ENCODE measurements around the gene SERPINB3. TPM values are rescaled to one million over a fixed set of nuclear protein-coding genes. Genes with fewer than 3 reads are reported as not detected.
"Not testable (repeated sequence)": the region's sequence is repeated elsewhere in the genome, so short reads cannot be mapped to it uniquely, and the experiment has no call there.

SERPINB3 gene
- total RNA-seq, 1 donor = not detected

DNA sequence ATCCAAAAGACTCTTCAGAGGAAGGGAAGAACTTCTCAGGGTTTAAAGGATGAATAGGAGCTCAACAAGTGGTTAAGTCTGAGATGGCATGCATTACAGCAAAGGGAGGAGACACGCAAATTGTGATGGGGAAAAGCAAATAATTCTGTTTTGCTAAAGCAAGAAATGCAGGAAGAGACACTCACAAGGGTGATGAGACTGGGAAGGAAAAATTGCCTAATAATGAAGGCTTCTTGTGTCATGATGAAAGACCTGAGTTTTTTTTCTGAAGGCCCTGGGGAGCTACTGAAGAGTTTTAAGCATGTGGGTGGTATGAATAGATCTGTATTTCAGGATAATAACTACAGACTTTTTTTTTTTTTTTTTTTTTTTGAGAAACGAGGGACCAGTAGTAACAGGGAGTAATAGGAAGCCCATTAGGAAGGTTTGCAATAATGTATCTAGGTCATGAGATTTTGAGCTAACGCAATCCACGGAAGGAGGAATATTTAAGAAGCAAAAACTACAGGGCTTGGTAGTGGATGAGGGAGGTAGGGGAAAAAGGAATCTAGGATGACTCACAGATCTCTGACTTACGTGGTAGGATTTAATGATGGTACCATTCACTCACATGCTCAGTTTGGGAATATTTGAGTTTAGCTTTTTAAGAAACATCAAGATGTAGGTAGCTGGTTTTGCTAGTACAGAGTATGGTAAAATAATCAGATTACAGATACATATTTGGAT is 16.0 kb upstream of the SERPINB3 start:
- no peak overlapping the region for H3K4me3 ChIP-seq (ENCODE audit: low read length)
- H3K9me3 ChIP-seq (ENCODE audit: low read depth, low read length) = no peaks in the 10 kb centered on the region
- H3K27me3 ChIP-seq (ENCODE audit: insufficient read depth, low read length) = no peaks in the 10 kb centered on the region
- no peaks in the 10 kb centered on the region for H3K4me1 ChIP-seq (ENCODE audit: insufficient read depth, low read length)

DNA sequence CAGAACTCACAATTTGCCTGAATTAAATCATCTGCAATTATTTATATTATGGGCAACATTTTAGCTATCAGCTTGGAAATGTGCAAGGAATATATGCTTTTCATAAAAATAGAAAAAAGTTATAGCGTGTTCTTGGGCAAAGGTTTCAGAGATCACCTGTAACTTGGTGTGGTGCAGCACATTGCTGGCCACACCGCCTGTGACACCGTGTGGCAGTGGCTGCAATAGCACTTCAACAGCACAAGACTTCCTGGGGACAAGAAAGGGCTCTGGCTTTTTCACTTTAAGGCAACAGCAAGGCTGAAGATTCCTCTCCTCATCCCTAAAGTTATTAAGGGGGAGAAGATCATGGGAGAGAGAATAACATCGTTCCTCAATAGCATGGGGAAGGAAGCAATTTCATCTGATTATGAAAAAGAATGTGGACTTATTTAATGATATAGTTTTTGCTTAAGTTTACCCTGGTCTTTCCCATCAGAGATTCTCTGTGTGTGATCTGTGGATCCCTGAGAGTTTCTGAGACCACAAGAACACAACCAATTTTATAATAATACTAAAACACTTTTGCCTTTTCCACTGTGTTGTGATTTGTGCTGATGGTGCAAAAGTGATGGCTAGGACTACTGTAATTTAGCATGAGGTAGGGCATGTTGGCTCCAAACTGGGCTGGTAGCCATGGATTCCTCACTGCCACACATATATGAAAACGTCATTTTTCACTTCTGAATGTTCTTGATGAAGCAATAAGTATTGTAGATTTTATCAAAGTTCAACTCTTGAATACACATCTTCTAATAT is 15.0 kb upstream of the SERPINB3 start:
- Histone ChIP-seq H3K27me3 (ENCODE audit: insufficient read depth, low read length) (no peaks in the 10 kb centered on the region), H3K4me3 (ENCODE audit: low read length) (no peak overlapping the region), H3K9me3 (ENCODE audit: low read depth, low read length) (no peaks in the 10 kb centered on the region), H3K4me1 (ENCODE audit: insufficient read depth, low read length) (no peaks in the 10 kb centered on the region)

DNA sequence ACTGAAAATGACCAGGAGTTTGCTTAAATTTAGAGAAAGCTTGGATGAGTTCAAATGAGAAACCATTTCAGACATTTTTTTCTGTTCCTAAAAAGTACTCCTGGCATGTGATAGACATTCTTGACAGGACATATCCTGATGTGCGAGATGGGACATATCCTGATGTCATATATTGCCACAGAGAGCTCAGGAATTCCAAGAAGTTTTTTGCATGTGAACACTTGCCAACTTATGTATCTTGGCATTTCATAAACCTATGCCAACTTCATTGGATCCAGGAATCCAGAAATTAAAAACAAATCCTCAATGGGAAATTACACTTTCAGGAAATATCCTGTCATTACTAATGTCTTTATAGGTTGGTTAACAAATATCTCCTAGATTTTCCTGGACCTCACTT is 2.9 kb upstream of the SERPINB3 start:
- Histone ChIP-seq H3K9me3 (ENCODE audit: low read depth, low read length) (no peaks in the 10 kb centered on the region), H3K27me3 (ENCODE audit: insufficient read depth, low read length) (no peaks in the 10 kb centered on the region), H3K4me3 (ENCODE audit: low read length) (no peak overlapping the region), H3K4me1 (ENCODE audit: insufficient read depth, low read length) (no peaks in the 10 kb centered on the region)

DNA sequence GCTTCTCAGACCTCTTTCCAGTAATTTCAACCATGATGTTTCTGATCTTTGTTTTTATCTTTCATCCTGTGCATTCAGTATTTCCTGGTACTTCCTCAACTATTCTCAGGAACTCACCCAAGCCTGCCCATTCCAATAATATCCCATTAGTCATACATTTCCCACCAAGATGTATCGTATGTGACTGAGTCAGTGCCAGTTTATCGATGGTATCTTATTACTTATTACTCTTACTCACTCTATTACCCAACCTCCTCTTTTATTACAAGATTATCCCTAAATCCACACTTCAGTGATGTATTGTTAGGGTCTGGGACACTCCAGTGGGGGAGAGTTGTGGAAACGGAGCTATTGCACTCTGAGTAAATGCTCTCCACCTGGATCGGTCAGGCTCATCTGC is 2.8 kb downstream of the SERPINB3 start:
- H3K4me3 ChIP-seq (ENCODE audit: low read length); H3K4me1 ChIP-seq (ENCODE audit: insufficient read depth, low read length); H3K27me3 ChIP-seq (ENCODE audit: insufficient read depth, low read length); H3K9me3 ChIP-seq (ENCODE audit: low read depth, low read length): not testable (repeated sequence)

DNA sequence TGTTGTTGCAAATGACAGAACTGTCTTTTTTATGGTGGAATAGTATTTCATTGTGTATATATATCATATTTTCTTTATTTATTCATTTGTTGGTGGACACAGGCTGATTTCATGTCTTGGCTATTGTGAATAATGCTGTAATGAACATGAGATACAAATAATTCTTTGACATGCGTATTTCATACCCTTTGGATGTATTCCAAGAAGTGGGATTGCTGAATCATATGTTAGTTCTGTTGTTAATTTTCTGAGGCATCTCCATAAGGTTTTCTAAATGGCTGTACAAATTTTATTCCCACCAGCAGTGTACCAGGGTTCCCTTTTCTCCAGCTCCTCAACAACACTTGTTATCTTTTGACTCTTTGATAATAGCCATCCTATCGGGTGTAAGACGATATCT is 11.4 kb downstream of the SERPINB3 start:
- H3K27me3 ChIP-seq (ENCODE audit: insufficient read depth, low read length); H3K4me1 ChIP-seq (ENCODE audit: insufficient read depth, low read length); H3K4me3 ChIP-seq (ENCODE audit: low read length); H3K9me3 ChIP-seq (ENCODE audit: low read depth, low read length): not testable (repeated sequence)

DNA sequence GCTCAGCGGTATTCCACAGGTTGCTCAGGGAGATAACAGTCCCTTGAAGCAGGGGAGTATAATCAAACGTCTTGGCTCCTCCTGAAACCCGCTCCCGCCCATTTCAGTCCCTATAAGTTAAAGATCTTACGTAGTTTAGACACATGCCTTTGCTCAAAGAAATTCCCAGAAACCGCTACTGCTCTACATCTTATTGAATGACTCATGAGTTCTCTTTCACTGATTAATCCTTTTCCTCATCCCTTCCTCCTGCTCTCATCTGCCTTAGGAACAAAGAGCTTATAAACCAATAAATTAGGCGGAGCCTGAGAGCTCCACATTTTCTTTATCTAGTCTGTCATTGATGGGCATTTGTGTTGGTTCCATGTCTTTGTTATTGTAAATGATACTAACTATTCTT is 13.5 kb downstream of the SERPINB3 start:
- Histone ChIP-seq H3K4me1 (ENCODE audit: insufficient read depth, low read length) (no peaks in the 10 kb centered on the region), H3K27me3 (ENCODE audit: insufficient read depth, low read length) (no peaks in the 10 kb centered on the region), H3K9me3 (ENCODE audit: low read depth, low read length) (no peaks in the 10 kb centered on the region), H3K4me3 (ENCODE audit: low read length) (no peak overlapping the region)

DNA sequence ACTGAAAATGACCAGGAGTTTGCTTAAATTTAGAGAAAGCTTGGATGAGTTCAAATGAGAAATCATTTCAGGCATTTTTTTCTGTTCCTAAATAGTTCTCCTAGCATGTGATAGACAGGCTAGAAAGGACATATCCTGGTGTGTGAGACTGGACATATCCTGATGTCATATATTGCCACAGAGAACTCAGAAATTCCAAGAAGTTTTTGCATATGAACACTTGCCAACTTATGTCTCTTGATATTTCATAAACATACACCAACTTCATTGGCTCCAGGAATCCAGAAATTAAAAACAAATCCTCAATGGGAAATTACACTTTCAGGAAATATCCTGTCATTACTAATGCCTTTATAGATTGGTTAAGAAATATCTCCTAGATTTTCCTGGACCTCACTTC is 14.8 kb downstream of the SERPINB3 start:
- no peaks in the 10 kb centered on the region for H3K27me3 ChIP-seq (ENCODE audit: insufficient read depth, low read length)
- H3K9me3 ChIP-seq (ENCODE audit: low read depth, low read length) = no peaks in the 10 kb centered on the region
- no peaks in the 10 kb centered on the region for H3K4me1 ChIP-seq (ENCODE audit: insufficient read depth, low read length)
- no peak overlapping the region for H3K4me3 ChIP-seq (ENCODE audit: low read length)

DNA sequence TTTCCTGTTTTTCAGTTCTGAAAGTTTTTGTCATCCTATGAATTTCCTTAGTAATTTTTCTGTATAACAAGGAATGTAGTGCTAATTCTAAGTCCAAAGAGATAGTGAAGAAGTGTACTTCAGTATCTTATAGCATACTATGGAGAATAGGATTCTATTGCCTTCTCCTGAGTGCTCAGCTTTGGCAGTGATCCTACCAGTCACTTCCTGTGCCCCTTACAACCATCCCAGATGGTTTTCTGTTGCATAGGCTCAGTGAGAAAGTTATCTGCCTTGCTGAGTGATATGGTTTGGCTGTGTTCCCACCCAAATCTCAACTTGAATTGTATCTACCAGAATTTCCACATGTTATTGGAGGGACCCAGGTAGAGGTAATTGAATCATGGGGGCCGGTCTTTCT is 17.0 kb downstream of the SERPINB3 start:
- not testable (repeated sequence) for H3K27me3 ChIP-seq (ENCODE audit: insufficient read depth, low read length); H3K9me3 ChIP-seq (ENCODE audit: low read depth, low read length); H3K4me3 ChIP-seq (ENCODE audit: low read length); H3K4me1 ChIP-seq (ENCODE audit: insufficient read depth, low read length)

DNA sequence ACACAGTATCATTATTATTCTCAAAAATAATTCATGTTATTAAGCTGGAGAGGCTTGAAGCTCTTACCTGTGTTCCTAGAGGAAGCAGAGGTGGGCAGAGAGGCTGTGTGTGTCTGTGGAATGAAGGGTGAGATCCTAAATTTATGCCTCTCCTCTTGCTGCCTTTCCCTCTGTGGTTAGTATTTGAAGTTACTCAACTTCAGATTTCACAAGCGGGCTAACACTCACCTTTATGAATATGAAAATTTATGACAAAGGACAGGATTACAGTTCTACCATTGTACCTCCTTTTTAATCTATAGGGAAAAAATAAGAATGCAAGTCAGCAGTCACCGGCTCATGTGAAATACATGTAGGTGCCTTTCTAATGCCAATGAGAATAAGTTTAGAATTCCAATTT is 17.6 kb downstream of the SERPINB3 start, which contains the start of gene SERPINB4:
SERPINB4 (minus strand) TSS at position 115 of the 400 bp plus-strand sequence. CDS start 679 bp downstream, outside the sequence.
- not testable (repeated sequence) for H3K27me3 ChIP-seq (ENCODE audit: insufficient read depth, low read length); H3K9me3 ChIP-seq (ENCODE audit: low read depth, low read length); H3K4me3 ChIP-seq (ENCODE audit: low read length); H3K4me1 ChIP-seq (ENCODE audit: insufficient read depth, low read length)

DNA sequence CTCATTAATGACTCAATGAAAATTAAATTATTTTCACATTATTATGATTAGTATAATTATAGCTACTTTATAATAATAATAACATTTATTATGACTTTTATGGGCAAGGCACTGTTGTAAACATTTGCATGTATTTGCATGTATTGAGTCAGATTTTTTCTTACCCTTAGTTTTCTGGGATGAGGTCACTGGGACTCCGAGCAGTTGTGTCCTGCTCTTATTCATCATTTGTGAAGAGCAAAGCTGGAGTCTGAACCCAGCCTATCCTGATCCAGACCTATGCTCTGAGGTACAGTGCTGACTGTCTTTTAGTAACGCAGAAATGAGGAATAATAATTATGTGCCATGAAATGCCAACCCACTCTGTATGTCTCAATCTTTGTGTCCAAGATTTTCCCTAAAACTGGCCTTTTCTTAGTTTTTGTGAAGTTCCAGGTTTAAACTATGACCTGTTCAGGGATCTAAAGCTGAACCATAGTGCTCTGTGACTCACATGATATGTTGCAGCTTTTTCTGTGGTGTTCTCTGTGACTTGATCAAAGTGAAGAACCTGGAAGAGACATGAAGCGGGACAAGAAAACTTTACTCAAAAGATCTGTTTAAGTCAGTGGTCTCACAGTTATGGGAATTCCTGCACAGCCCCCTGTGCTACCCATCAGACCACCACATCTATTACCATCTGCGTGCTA is 18.9 kb downstream of the SERPINB3 start:
- H3K27me3 ChIP-seq (ENCODE audit: insufficient read depth, low read length); H3K9me3 ChIP-seq (ENCODE audit: low read depth, low read length); H3K4me3 ChIP-seq (ENCODE audit: low read length); H3K4me1 ChIP-seq (ENCODE audit: insufficient read depth, low read length): not testable (repeated sequence)

DNA sequence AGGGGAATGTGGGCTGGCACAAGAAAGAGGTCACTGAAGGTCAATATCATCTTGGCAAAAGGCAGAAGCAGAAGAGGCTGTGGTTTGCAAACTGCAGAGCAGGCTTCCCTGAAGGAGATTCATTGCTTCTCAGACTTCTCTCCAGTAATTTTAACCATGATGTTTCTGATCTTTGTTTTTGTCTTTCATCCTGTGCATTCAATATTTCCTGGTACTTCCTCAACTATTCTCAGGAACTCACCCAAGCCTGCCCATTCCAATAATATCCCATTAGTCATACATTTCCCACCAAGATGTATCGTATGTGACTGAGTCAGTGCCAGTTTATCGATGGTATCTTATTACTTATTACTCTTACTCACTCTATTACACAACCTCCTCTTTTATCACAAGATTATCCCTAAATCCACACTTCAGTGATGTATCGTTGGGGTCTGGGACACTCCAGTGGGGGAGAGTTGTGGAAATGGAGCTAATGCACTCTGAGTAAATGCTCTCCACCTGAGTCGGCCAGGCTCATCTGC is 20.5 kb downstream of the SERPINB3 start:
- not testable (repeated sequence) for H3K27me3 ChIP-seq (ENCODE audit: insufficient read depth, low read length); H3K4me3 ChIP-seq (ENCODE audit: low read length); H3K9me3 ChIP-seq (ENCODE audit: low read depth, low read length); H3K4me1 ChIP-seq (ENCODE audit: insufficient read depth, low read length)

DNA sequence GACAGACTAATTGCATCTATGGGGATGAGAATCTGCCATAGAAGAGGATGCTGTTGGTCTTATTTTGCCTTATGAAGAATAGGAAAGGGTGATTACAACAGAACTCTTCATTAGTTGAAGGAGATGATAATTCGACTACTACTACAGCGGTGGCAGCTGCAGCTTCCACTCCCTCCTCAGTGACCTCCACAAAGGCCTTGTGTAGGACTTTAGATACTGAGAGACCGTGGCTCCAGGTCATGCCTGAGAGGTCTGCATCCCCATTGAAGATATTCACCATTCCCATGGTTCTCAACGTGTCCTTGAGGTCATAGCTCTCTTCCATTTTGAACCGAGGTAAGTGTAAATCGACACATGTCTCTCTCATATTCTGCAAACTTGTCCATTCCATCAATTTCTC is 24.0 kb downstream of the SERPINB3 start:
- H3K4me3 ChIP-seq (ENCODE audit: low read length) = no peak overlapping the region
- no peaks in the 10 kb centered on the region for H3K4me1 ChIP-seq (ENCODE audit: insufficient read depth, low read length)
- no peaks in the 10 kb centered on the region for H3K9me3 ChIP-seq (ENCODE audit: low read depth, low read length)
- no peaks in the 10 kb centered on the region for H3K27me3 ChIP-seq (ENCODE audit: insufficient read depth, low read length)

DNA sequence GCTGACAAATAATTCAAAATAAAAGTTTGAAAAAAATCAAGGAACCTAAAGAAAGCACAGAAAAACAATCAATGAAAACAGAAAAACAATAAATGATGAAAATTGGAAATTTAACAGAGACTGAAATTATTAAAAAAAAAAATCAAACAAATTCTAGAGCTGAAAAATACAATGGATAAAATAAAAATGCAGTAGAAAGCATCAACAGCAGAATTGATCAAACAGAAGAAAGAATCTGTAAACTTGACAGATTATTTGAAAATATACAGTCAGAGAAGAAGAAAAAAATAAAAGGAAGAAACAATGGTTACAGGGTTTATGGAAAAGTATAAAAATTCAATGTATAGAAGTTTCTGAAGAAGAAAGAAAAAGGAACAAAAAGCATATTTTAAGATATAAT is 33.9 kb downstream of the SERPINB3 start:
- no peaks in the 10 kb centered on the region for H3K4me1 ChIP-seq (ENCODE audit: insufficient read depth, low read length)
- H3K9me3 ChIP-seq (ENCODE audit: low read depth, low read length) = peaks cover 22% of the 10 kb centered on the region
- no peaks in the 10 kb centered on the region for H3K27me3 ChIP-seq (ENCODE audit: insufficient read depth, low read length)
- no peak overlapping the region for H3K4me3 ChIP-seq (ENCODE audit: low read length)

DNA sequence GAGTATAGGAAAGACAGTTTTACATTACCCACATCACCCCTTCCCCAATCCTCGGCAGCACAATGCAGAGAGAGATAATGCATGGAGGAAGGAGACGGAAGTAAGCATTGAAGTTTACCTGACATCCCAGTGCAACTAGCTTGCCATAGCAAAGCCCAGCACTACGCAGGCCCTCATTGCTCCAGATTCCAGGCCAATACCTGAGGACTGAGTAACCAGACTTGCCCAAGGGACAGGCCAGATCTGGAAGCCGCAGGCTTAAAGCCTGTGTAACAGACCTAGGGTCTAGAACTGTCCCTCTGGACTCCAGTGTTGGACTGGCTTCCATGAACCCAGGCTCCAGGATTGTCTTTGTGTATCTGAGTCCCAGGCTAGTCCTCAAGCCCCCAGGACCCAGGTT is 35.3 kb downstream of the SERPINB3 start:
- no peaks in the 10 kb centered on the region for H3K4me1 ChIP-seq (ENCODE audit: insufficient read depth, low read length)
- no peak overlapping the region for H3K4me3 ChIP-seq (ENCODE audit: low read length)
- H3K9me3 ChIP-seq (ENCODE audit: low read depth, low read length) = peaks cover 22% of the 10 kb centered on the region
- no peaks in the 10 kb centered on the region for H3K27me3 ChIP-seq (ENCODE audit: insufficient read depth, low read length)

DNA sequence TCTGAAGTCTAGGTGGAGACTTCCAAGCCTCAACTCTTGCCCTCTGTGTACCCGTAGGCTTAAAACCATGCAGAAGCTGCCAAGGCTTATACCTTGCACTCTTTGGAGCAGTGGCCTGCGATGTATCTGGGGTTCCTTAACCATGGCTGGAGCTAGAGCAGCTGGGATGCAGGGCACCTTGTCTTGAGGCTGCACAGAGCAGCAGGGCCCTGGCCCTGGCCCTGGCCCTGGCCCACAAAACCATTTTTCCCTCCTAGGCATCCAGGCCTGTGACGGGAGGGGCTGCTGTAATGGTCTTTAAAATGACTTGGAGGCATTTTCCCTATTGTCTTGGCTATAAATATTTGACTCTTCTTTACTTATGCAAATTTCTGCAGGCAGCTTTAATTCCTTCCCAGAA is 36.8 kb downstream of the SERPINB3 start:
- Histone ChIP-seq H3K27me3 (ENCODE audit: insufficient read depth, low read length) (no peaks in the 10 kb centered on the region), H3K9me3 (ENCODE audit: low read depth, low read length) (peaks cover 22% of the 10 kb centered on the region), H3K4me3 (ENCODE audit: low read length) (no peak overlapping the region), H3K4me1 (ENCODE audit: insufficient read depth, low read length) (no peaks in the 10 kb centered on the region)
